PC-9 (cell line): ENCODE results near the gene MX2.

Experiments
- CTCF ChIP-seq: fragments of 200-600 bp; sonication (generic); conservative IDR thresholded peaks from 2 replicates; pipeline ENCODE4 v1.6.1; 2017; ENCODE audit warnings: mixed run types, antibody characterized with exemption, mild to moderate bottlenecking, moderate library complexity
- EZH2 ChIP-seq: fragments of 200-600 bp; sonication (generic); IDR thresholded peaks from 2 replicates; pipeline ENCODE4 v1.8.0; 2017; ENCODE audit warnings: antibody characterized with exemption, low read depth

GRCh38 chr21:41396558-41397075 lies 34.8 kb downstream of the MX2 start:
- TF ChIP-seq CTCF (no peak), EZH2 (no peak)
